ENCODE results near the gene RABGAP1. TPM values are rescaled to one million over a fixed set of nuclear protein-coding genes. Genes with fewer than 3 reads are reported as not detected.

Gene RABGAP1
- total and polyA plus RNA-seq, 10 of the 15 experiments (the other 5 are each of a cell fraction or from before 2014, with no cell fraction given) = 2.6 to 31.6 (median 12.5) TPM

DNA sequence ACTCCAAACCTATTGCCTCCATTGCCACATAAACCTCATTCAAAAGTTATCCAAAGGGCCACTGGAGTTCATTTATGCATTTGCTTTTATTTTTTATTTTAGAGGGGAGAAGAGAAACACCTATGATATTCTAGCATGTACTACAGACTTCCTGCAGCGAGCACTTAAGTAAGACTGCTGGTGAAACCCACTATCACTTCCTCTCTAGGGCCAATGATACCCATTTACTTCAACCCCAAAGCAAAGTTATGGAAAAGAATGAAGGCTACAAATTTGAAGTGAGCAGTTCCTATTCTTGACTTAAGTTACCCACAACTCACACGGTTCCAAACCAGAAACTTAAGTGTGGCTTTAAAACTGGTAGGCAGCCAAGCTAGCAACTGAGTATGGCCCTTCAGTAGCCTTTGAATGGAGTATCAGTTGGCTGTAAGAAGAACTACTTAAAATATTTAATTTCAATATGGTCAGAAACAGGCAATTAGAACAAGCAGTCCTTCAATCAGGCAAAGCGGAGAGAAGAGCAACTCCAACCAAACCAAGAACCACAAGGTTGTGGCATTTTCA, 186.8 kb downstream of the RABGAP1 start:
- no TSS peak for BruUV-seq (replicated peaks)
- FAIRE-seq = no peak
- Histone ChIP-seq H3K4me3 (no peak overlapping the region), H4K20me1 (ENCODE audit: control insufficient read depth, insufficient read depth) (no peaks in the 10 kb centered on the region), H3K4me2 (ENCODE audit: control insufficient read depth, insufficient read depth) (no peak overlapping the region), H3K79me2 (ENCODE audit: control insufficient read depth, insufficient read depth, low read length) (no peaks in the 10 kb centered on the region), H3K9me3 (replicated peaks; ENCODE audit: control insufficient read depth, insufficient read depth, low read length) (no peaks in the 10 kb centered on the region), H3K9ac (ENCODE audit: control insufficient read depth, insufficient read depth, low read length) (no peak overlapping the region), H3K4me1 (ENCODE audit: control insufficient read depth, insufficient read depth, low read length) (no peaks in the 10 kb centered on the region), H3K27ac (ENCODE audit: control insufficient read depth, insufficient read depth) (no peak overlapping the region; the same call in 1 of the 2 replicates), H2AFZ (ENCODE audit: control insufficient read depth, low read depth, low read length) (no peak overlapping the region), H3K36me3 (ENCODE audit: control insufficient read depth in 2 of 2, insufficient read depth in 2 of 2, low read length in 1 of 2) (peaks cover 9 to 24% of the 10 kb centered on the region in 2 experiments), H3K27me3 (replicated peaks in 1 of 2; ENCODE audit: control insufficient read depth in 2 of 2, insufficient read depth in 2 of 2, low read length in 1 of 2) (no peaks in the 10 kb centered on the region)
- no peak for ATAC-seq
- ChIA-PET RAD21 (ENCODE audit: unreplicated experiment) (no interaction called here), POLR2A (no interaction called here), SMC1A (ENCODE audit: uncharacterized antibody, unreplicated experiment) (interaction anchor here (0.8 kb wide), 1 partner anchor 222 kb away, joined by 4 read pairs; no protein-coding TSS in a partner anchor), CTCF (no interaction called here)
- DNase-seq (ENCODE audit: low read depth, low spot score) = no peak
- intact Hi-C loops (cut with micrococcal nuclease; ENCODE audit: unreplicated experiment) = no loop called here
- WGBS (ENCODE audit: insufficient coverage, insufficient replicate concordance, low lambda C conversion rate, missing lambda C conversion rate) = 70% methylated on average over 3 of the region's 3 CpGs
- in situ Hi-C loops (cut with MboI) = no loop called here
- TF ChIP-seq FOS (IDR thresholded peaks at IDR 0.05; ENCODE audit: borderline replicate concordance, extremely low read depth, insufficient read length) (no peak), SPI1 (IDR thresholded peaks at IDR 0.05; ENCODE audit: borderline replicate concordance, insufficient read depth, low read depth, low read length) (peak; percentile 13; the same call in 1 of the 2 replicates), ZSCAN29 (IDR thresholded peaks at IDR 0.05) (no peak)

DNA sequence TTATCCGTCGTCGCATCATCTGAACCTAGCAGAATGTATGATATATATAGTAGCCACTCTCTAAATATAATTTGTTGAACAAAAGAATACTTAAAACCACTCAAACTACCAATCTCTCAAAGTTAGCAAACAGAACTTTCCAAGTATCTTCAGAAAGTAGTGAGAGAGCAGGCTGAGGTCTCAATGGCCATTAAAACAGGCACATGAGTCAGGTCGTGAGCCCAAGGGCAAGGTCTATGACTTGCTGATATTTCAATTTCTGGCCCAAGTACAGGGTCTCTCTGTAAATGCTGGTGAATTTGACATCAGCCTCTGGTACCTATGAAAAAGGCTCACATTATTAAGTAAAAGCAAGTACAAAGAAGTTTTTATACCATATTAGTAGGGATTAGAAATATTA, 187.8 kb downstream of the RABGAP1 start:
- DNase-seq (ENCODE audit: low read depth, low spot score) (no peak), FAIRE-seq (no peak), ATAC-seq (no peak)
- Histone ChIP-seq H3K4me1 (ENCODE audit: control insufficient read depth, insufficient read depth, low read length) (no peaks in the 10 kb centered on the region), H3K9me3 (replicated peaks; ENCODE audit: control insufficient read depth, insufficient read depth, low read length) (no peaks in the 10 kb centered on the region), H3K9ac (ENCODE audit: control insufficient read depth, insufficient read depth, low read length) (no peak overlapping the region), H3K27ac (ENCODE audit: control insufficient read depth, insufficient read depth) (no peak overlapping the region), H2AFZ (ENCODE audit: control insufficient read depth, low read depth, low read length) (no peak overlapping the region), H3K4me2 (ENCODE audit: control insufficient read depth, insufficient read depth) (no peak overlapping the region), H3K4me3 (no peak overlapping the region), H3K79me2 (ENCODE audit: control insufficient read depth, insufficient read depth, low read length) (no peaks in the 10 kb centered on the region), H4K20me1 (ENCODE audit: control insufficient read depth, insufficient read depth) (no peaks in the 10 kb centered on the region), H3K36me3 (ENCODE audit: control insufficient read depth in 2 of 2, insufficient read depth in 2 of 2, low read length in 1 of 2) (peaks cover 9 to 32% of the 10 kb centered on the region in 2 experiments), H3K27me3 (replicated peaks in 1 of 2; ENCODE audit: control insufficient read depth in 2 of 2, insufficient read depth in 2 of 2, low read length in 1 of 2) (no peaks in the 10 kb centered on the region)
- CTCF ChIA-PET = interaction anchor here (0.9 to 1.3 kb wide), 2 partner anchors 9 to 18 kb away, joined by 3 read pairs; no protein-coding TSS in a partner anchor
- no peak for TF ChIP-seq CHD1 (IDR thresholded peaks at IDR 0.05; ENCODE audit: low read depth, low read length)
- no peak for TF ChIP-seq KDM1A (IDR thresholded peaks at IDR 0.05; ENCODE audit: borderline replicate concordance)
- TF ChIP-seq CHD2 (IDR thresholded peaks at IDR 0.05; ENCODE audit: borderline replicate concordance, low read depth, low read length) = no peak
- TF ChIP-seq, protein P1, sequence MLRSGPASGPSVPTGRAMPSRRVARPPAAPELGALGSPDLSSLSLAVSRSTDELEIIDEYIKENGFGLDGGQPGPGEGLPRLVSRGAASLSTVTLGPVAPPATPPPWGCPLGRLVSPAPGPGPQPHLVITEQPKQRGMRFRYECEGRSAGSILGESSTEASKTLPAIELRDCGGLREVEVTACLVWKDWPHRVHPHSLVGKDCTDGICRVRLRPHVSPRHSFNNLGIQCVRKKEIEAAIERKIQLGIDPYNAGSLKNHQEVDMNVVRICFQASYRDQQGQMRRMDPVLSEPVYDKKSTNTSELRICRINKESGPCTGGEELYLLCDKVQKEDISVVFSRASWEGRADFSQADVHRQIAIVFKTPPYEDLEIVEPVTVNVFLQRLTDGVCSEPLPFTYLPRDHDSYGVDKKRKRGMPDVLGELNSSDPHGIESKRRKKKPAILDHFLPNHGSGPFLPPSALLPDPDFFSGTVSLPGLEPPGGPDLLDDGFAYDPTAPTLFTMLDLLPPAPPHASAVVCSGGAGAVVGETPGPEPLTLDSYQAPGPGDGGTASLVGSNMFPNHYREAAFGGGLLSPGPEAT (IDR thresholded peaks at IDR 0.05; ENCODE audit: low read depth) = no peak
- TF ChIP-seq, protein P2, sequence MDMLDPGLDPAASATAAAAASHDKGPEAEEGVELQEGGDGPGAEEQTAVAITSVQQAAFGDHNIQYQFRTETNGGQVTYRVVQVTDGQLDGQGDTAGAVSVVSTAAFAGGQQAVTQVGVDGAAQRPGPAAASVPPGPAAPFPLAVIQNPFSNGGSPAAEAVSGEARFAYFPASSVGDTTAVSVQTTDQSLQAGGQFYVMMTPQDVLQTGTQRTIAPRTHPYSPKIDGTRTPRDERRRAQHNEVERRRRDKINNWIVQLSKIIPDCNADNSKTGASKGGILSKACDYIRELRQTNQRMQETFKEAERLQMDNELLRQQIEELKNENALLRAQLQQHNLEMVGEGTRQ (IDR thresholded peaks at IDR 0.05; ENCODE audit: borderline replicate concordance, low read depth, low read length) = no peak
- no peak for TF ChIP-seq DPF2 (IDR thresholded peaks at IDR 0.05)
- in situ Hi-C loops (cut with MboI) (no loop called here), intact Hi-C loops (cut with micrococcal nuclease; ENCODE audit: unreplicated experiment) (no loop called here)
- SMC1A ChIA-PET (ENCODE audit: uncharacterized antibody, unreplicated experiment) = interaction anchor here (0.8 to 1.1 kb wide), 2 partner anchors 27 to 97 kb away, joined by 3 read pairs; no protein-coding TSS in a partner anchor
- RAD21 ChIA-PET (ENCODE audit: unreplicated experiment) = interaction anchor here (0.5 to 1.1 kb wide), 2 partner anchors 97 to 278 kb away, joined by 3 read pairs; no protein-coding TSS in a partner anchor
- BruUV-seq (replicated peaks) = no TSS peak
- WGBS (ENCODE audit: insufficient coverage, insufficient replicate concordance, low lambda C conversion rate, missing lambda C conversion rate) = 97% methylated on average over 4 of the region's 4 CpGs
- POLR2A ChIA-PET = no interaction called here
